ENCODE data around the gene SPRR2B.
"Not testable (repeated sequence)": the region's sequence is repeated elsewhere in the genome, so short reads cannot be mapped to it uniquely, and the experiment has no call there.

SPRR2B gene

DNA sequence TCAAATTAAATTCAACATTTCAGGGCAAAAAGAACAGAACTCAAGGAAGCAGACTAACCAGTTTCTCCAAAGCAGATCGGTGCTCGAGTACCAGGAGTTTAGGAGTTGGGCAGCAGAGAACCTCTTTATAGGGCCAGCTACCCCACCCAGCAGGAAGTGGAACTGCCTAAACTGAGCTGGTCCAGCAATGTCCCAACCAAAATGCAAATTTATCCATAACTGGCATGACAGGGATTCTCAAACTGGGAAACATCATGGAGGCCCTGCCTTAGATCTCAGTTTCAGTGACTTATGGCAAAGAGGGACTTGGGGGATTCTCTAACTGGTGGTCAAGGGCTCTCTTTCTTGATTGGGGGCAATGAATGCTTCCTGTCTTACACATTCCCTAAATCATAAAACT, at the start of gene SPRR2B:
SPRR2B (minus strand) TSS at position 101 of the 400 bp plus-strand sequence. CDS start 772 bp downstream, outside the sequence.
- DNase-seq (ENCODE audit: extremely low spot score, insufficient read length, low read depth) (no peak), FAIRE-seq (no peak)

DNA sequence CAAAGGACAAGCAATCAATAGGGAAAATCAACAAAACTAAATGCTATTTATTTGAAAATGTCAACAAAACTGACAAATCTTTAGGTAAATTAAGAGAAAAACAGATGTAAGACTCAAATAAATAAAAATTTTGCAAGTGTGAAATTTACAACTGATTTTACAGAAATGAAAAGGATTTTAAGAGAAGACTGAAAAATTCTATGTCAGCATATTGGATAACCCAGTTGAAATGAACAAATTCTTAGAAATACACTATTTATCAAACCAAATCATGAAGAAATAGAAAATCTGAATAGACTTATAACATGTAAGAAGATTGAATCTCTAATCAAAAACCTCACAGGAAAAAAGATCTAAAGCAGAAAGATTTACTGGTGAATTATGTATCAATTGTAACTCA, 49.5 kb upstream of the SPRR2B start:
- DNase-seq (ENCODE audit: extremely low spot score, insufficient read length, low read depth) (no peak), FAIRE-seq (no peak)

GRCh38 chr1:153119491-153119971, 48.1 kb upstream of the SPRR2B start:
- no peak for FAIRE-seq

GRCh38 chr1:153115264-153115663, 43.9 kb upstream of the SPRR2B start:
- DNase-seq (ENCODE audit: extremely low spot score, insufficient read length, low read depth), result not testable (repeated sequence)
- peak; percentile 33 for FAIRE-seq

More at GRCh38 chr1:153119491-153119971, 48.1 kb upstream of the SPRR2B start:
- no peak for DNase-seq (ENCODE audit: extremely low spot score, insufficient read length, low read depth)

DNA sequence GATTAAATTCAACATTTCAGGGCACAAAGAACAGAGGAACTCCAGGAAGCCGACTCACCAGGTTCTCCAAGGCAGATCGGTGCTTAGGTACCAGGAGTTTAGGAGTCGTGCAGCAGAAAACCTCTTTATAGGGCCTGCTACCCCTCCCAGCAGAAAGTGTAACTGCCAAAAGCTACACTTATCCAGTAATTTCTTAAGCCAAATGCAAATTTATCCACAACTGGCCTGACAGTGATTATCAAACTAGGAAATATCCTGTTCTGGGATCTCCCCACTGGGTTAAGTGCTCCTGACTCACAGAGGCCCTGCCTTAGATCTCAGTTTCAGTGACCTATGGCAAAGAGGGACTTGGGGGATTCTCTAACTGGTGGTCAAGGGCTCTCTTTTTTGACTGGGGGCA, 42.0 kb upstream of the SPRR2B start, which contains the start of gene SPRR2F:
SPRR2F (minus strand) TSS at position 101 of the 400 bp plus-strand sequence. CDS start 783 bp downstream, outside the sequence.
- FAIRE-seq, result no peak

GRCh38 chr1:153112454-153112853, 41.0 kb upstream of the SPRR2B start:
- FAIRE-seq; DNase-seq (ENCODE audit: extremely low spot score, insufficient read length, low read depth): not testable (repeated sequence)

More for the DNA sequence above, 42.0 kb upstream of the SPRR2B start, which contains the start of gene SPRR2F:
- DNase-seq (ENCODE audit: extremely low spot score, insufficient read length, low read depth), result no peak

DNA sequence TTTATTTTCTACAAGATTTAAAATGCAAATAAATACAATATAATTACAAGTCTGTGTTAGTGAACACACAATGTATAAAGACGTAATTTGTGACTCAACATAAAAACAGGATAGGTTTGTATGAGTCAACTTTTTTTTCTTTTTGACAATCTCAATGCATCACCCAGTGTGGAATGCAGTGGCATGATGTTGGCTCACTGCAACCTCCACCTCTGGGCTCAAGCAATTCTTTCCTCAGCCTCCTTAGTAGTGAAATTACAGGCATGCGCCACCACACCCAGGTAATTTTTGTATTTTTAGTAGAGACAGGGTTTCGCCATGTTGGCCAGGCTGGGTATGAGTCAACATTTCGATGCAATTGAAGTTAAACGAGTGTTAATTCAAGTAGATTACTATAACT, 28.8 kb upstream of the SPRR2B start:
- FAIRE-seq (no peak), DNase-seq (ENCODE audit: extremely low spot score, insufficient read length, low read depth) (no peak)

DNA sequence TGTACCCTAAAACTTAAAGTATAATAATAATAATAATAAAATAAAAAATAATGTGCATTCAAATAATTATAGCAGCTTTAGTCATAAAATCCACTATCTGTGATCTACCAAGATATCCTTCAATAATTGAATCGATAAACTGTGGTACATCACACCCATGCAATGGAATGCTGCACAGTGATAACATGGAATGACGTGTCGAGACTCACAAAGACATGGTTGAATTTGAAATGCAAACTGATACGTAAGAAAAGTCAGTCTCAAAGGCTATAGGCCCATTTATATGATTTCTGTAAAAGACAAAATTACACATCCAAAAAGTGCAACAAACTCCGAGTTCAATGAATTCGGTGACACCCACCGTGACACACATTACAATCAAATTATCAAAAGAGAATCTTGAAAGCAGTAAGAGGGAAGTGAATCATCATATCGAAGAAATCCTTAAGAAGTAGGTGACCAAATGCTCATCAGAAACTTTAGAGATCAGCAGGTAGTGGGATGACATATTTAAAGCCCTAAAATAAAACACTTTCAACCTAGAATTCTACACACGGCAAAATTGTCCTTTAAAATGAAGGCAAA, 28.1 kb upstream of the SPRR2B start:
- FAIRE-seq, result no peak
- DNase-seq (ENCODE audit: extremely low spot score, insufficient read length, low read depth), result no peak

DNA sequence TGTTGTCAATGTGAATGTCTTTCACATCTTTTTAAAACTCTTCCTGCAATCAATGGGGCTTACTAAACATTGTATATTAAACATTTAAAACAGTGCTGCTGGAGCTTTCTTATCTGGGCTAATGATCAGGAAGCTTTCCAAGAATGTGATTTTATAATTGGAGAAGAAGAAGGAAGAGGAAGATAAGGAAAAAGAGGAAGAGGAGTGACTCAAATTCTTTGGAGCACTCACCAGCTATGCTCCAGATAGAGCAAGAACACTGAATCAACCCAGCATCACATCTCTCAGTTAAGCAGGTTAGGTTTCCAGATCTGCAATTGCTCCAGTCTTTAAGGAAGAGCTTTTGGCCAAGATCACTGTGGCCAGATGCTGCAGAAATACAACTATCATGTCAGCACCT, 24.4 kb upstream of the SPRR2B start:
- DNase-seq (ENCODE audit: extremely low spot score, insufficient read length, low read depth), result no peak
- no peak for FAIRE-seq

DNA sequence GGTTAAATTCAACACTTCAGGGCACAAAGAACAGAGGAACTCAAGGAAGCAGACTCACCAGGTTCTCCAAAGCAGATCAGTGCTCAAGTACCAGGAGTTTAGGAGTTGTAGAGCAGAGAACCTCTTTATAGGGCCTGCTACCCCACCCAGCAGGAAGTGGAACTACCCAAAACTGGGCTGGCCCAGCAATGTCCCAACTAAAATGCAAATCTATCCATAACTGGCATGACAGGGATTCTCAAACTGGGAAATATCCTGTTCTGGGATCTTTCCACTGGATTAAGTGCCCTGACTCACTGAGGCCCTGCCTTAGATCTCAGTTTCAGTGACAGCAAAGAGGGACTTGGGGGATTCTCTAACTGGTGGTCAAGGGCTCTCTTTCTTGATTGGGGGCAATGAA, 23.0 kb upstream of the SPRR2B start, which contains the start of gene SPRR2E:
SPRR2E (minus strand) TSS at position 101 of the 400 bp plus-strand sequence. CDS start 775 bp downstream, outside the sequence.
- DNase-seq (ENCODE audit: extremely low spot score, insufficient read length, low read depth) (no peak), FAIRE-seq (no peak)

DNA sequence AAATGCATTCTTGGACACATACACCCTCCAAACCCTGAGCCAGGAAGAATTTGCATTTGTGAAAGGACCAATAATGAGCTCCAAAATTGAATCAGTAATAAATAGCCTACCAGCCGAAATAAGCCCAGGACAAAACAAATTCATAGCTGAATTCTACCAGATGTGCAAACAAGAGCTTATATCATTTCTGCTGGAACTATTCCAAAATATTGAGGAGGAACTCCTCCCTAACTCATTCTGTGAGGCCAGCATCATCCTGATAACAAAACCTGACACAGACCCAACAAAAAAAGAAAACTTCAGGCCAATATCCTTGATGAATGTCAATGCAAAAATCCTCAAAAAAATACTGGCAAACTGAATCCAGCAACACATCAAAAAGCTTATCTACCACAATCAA, 16.2 kb upstream of the SPRR2B start:
- no peak for DNase-seq (ENCODE audit: extremely low spot score, insufficient read length, low read depth)
- FAIRE-seq, result no peak

GRCh38 chr1:153081736-153082135, 10.3 kb upstream of the SPRR2B start:
- FAIRE-seq, result no peak

DNA sequence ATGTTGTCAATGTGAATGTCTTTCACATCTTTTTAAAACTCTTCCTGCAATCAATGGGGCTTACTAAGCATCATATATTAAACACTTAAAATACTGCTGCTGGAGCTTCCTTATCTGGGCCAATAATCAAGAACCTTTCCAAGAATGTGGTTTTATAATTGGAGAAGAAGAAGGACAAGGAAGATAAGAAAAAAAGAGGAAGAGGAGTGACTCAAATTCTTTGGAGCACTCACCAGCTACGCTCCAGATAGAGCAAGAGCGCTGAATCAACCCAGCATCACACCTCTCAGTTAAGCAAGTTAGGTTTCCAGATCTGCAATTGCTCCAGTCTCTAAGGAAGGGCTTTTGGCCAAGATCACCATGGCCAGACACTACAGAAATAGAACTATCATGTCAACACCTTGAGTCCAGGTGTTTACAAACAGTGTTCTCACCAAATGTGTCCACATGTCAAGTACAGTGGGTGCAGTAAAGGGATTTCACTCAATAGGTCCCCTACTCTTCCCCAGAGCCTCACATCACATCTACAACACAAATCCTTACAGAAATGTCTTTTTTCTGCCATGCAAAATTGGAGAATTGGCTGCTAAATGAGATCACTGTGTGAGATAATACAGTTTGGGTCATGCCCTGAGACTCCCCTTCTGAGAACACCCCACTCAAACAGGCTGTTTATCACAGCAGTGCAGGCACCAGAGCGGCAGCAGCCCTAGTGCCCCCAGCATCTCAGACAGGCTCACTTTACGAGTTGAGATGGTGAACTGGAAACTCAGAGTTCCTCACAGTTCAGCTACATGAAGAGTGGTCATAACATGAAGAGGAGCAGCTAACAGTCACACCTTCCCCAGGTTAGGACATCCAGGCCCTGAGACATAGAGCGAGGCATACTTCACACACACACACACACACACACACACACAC, 1.7 kb upstream of the SPRR2B start:
- DNase-seq (ENCODE audit: extremely low spot score, insufficient read length, low read depth), result no peak
- no peak for FAIRE-seq

More at GRCh38 chr1:153081736-153082135, 10.3 kb upstream of the SPRR2B start:
- no peak for DNase-seq (ENCODE audit: extremely low spot score, insufficient read length, low read depth)

GRCh38 chr1:153070243-153070642, 1.2 kb downstream of the SPRR2B start:
- DNase-seq (ENCODE audit: extremely low spot score, insufficient read length, low read depth) (no peak), FAIRE-seq (no peak)

DNA sequence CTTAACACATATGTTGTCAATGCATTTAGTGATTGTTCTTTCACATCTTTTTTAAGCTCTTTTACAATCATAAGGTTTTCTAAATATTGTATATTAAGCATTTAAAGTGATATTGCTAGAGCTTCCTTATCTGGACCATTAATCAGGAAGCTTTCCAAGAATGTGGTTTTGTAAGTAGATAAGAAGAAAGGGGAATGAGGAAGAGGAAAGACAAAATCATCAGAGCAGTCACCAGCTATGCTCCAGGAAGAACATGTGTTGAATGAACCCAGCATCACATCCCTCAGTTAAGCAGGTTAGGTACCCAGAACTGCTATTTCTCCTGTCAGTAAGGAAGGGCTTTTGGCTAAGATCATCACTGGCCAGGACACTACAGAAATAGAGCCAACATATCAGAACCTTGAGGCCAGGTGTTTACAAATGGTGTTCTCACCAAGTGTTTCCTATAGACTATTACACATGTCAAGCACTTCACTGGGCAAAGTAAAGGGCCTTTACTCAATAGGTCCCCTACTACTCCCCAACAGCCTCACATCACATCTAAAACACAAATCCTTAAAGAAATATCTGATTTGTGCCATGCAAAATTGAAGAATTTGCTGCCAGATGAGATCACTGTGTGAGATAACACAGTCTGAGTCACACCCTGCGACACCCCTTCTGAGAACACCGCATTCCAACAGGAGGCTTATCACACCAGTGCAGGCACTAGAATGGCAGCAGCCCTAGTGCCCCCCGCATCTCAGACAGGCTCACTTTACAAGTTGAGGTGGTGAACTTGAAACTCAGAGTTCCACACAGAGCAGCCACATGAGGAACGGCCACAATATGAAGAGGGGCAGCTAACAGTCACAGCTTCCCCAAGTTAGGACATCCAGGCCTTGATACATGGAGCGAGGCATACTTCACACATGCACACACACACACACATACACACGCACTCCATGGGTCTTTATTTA, 12.3 kb downstream of the SPRR2B start:
- DNase-seq (ENCODE audit: extremely low spot score, insufficient read length, low read depth), result no peak
- no peak for FAIRE-seq

DNA sequence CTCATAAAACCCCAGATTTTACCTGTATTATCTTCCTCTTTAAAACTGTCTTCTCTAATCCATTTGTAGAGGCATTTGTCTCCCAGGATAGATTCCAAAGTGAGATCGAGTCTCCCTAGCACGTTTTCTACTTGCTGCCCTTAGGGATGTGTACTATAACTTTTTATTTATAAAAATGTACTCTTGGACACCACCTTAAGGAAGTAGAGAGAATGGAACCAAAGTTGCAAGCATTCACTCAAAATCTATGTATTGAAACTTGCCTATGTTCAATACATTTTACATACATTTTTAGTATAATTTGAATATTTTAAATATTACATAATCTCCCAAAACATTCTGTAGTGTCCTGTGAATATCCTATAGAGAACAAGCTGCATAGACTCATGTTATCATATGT, 13.3 kb downstream of the SPRR2B start:
- no peak for DNase-seq (ENCODE audit: extremely low spot score, insufficient read length, low read depth)
- no peak for FAIRE-seq

DNA sequence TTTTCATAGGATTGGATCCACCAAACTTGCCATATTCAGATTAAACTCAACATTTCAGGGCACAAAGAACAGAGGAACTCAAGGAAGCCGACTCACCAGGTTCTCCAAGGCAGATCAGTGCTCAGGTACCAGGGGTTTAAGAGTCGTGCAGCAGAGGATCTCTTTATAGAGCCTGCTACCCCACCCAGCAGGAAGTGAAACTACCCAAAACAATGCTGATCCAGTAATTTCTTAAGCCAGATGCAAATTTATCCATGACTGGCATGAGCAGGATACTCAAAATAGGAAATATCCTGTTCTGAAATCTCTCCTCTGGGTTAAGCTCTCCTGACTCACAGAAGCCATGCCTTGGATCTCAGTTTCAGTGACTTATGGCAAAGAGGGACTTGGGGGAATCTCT, 14.0 kb downstream of the SPRR2B start, which contains the start of gene SPRR2A:
SPRR2A (minus strand) TSS at position 138 of the 400 bp plus-strand sequence. CDS start 777 bp downstream, outside the sequence.
- no peak for FAIRE-seq
- no peak for DNase-seq (ENCODE audit: extremely low spot score, insufficient read length, low read depth)

DNA sequence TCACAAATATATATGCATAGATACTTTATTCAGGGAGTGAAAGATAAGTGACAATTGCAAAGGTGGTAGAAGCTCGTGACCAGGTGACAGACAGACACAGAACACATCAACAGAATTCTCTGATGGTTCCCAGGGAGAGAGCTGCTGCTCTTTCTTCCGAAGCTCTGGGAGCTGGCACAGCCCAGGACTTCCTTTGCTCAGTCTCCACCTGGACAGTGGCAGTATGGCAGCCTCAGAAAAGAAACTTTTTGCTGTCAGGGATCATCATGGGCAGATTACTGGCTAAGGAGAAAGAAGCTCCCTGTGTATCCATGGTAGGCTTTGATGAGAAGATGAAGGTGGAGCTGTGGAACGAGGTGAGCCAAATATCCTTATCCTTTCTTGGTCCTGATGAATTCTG, 15.3 kb downstream of the SPRR2B start:
- not testable (repeated sequence) for FAIRE-seq; DNase-seq (ENCODE audit: extremely low spot score, insufficient read length, low read depth)

DNA sequence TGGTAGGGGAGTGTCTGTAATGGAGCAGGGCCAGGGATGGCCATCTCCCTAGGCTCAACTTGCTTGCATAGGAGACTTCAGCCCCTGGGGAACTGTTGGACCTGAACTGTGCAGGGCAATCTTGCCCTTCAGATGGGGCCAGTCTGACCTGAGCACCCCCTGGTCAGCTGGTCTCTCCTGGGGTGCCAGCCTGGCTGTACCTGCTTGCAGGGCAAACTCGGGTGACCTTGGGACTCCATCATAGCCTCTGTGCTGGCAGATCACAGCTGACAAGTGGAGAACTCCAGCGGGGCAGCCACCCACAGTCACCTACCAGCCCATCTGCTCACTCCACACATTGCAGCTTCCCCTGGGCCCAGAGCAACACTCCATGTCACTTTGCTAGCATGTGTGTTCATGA, 22.2 kb downstream of the SPRR2B start:
- FAIRE-seq (no peak), DNase-seq (ENCODE audit: extremely low spot score, insufficient read length, low read depth) (no peak)

Measured in GM18507 (cell line).